HCT116 (cell line): ENCODE results near the gene LSM12. TPM values are rescaled to one million over a fixed set of nuclear protein-coding genes. Genes with fewer than 3 reads are reported as not detected.
A peak's percentile ranks its signal among the peaks of the same experiment; 100 is the strongest.

Source experiments
- ATAC-seq: fragments of 200-7000 bp; cut with Tn5 transposase; 2 replicates; pipeline ENCODE4 v1.9.1; 2020; ENCODE audit warnings: mild to moderate bottlenecking, moderate library complexity
- BruUV-seq: library from RNA; stranded (reverse); fragments of 400-500 nt; replicated peaks from 2 replicates; lab custom pipeline; 2021; lab: Mats Ljungman, UMichigan
- CTCF ChIA-PET: fragments of 300-600 bp; sonication (Branson Sonifier 250); formaldehyde crosslinking; loops from one replicate; lab custom pipeline; 2021; ENCODE audit warnings: antibody characterized with exemption; lab: Charles Lee
- POLR2A ChIA-PET: fragments of 300-600, 350-600 bp; sonication (Branson Sonifier 250); formaldehyde crosslinking; loops from one replicate; lab custom pipeline; 2021; ENCODE audit warnings: antibody characterized with exemption; lab: Charles Lee
- RAD21 ChIA-PET, 2 experiments: fragments of 300-600 bp; sonication (Branson Sonifier 250); formaldehyde crosslinking; loops; one replicate each; lab custom pipeline; 2023; ENCODE audit warnings: low total read pairs in 2 of 2; ENCODE audit not compliant: uncharacterized antibody in 2 of 2, unreplicated experiment in 2 of 2, low non-redundant PET in 1 of 2; lab: Charles Lee
- DNase-seq: peaks from one replicate; pipeline ENCODE4 v3.0.0-alpha.2; 2010; ENCODE audit warnings: low read depth, low spot score
- H2AFZ ChIP-seq: fragments of 200-600 bp; shearing (Covaris generic), sonication (generic); 2 replicates; pipeline ENCODE4 v1.6.1; 2017; ENCODE audit warnings: low read depth, mixed run types, mixed read lengths, antibody characterized with exemption, low read length; ENCODE audit not compliant: poor library complexity, severe bottlenecking
- H3K27ac ChIP-seq: 2 replicates; pipeline ENCODE4 v1.5.1; 2012; ENCODE audit warnings: low read depth, low read length
- H3K27me3 ChIP-seq: fragments of 200-600 bp; sonication (generic); 2 replicates; pipeline ENCODE4 v1.6.1; 2016; ENCODE audit warnings: mixed run types, low read length, mixed read lengths; ENCODE audit not compliant: insufficient read depth
- H3K36me3 ChIP-seq, 2 experiments: fragments of 200-500 bp in 1 of 2; fragments of 200-600 bp in 1 of 2; sonication (Bioruptor generic) in 1 of 2; sonication (generic) in 1 of 2; 2 replicates each; pipeline versions ENCODE4 v1.5.1 to v1.6.1; 2014 to 2016; ENCODE audit warnings: low read length in 2 of 2, inconsistent platforms in 1 of 2, mixed read lengths in 1 of 2, mixed run types in 1 of 2; ENCODE audit not compliant: insufficient read depth in 2 of 2, control insufficient read depth in 1 of 2
- H3K4me1 ChIP-seq, 2 experiments: fragments of 200-600 bp in 1 of 2; sonication (generic) in 1 of 2; 2 replicates each; pipeline versions ENCODE4 v1.5.1 to v1.6.1; 2012 to 2017; ENCODE audit warnings: low read length in 2 of 2, inconsistent platforms in 1 of 2, mild to moderate bottlenecking in 1 of 2, mixed read lengths in 1 of 2, mixed run types in 1 of 2, moderate library complexity in 1 of 2; ENCODE audit not compliant: insufficient read depth in 2 of 2, control insufficient read depth in 1 of 2
- H3K4me2 ChIP-seq: fragments of 200-600 bp; sonication (generic); 2 replicates; pipeline ENCODE4 v1.6.1; 2017; ENCODE audit warnings: mixed run types, low read length, mixed read lengths
- H3K4me3 ChIP-seq, 2 experiments: fragments of 200-600 bp in 1 of 2; sonication (generic) in 1 of 2; replicated peaks in 1 of 2; 2 replicates each; pipeline ENCODE4 v1.5.1; 2011 to 2016; ENCODE audit warnings: low read length in 2 of 2, control low read depth in 1 of 2, low read depth in 1 of 2, mild to moderate bottlenecking in 1 of 2, mixed read lengths in 1 of 2, mixed run types in 1 of 2
- H3K79me2 ChIP-seq: fragments of 200-600 bp; sonication (generic); 2 replicates; pipeline ENCODE4 v1.6.1; 2017; ENCODE audit warnings: mild to moderate bottlenecking, mixed run types, low read length, moderate library complexity, mixed read lengths; ENCODE audit not compliant: insufficient read depth
- H3K9ac ChIP-seq: fragments of 200-600 bp; sonication (generic); 2 replicates; pipeline ENCODE4 v1.6.1; 2016; ENCODE audit warnings: low read length, mixed read lengths
- H3K9me2 ChIP-seq: fragments of 200-600 bp; sonication (generic), shearing (Covaris generic); 2 replicates; pipeline ENCODE4 v1.6.1; 2017; ENCODE audit warnings: mixed run types, mild to moderate bottlenecking, moderate library complexity; ENCODE audit not compliant: insufficient read depth
- H3K9me3 ChIP-seq, 2 experiments: fragments of 200-500 bp in 1 of 2; fragments of 200-600 bp in 1 of 2; sonication (Bioruptor generic) in 1 of 2; sonication (generic) in 1 of 2; 2 replicates each; pipeline ENCODE4 v1.6.1; 2014 to 2017; ENCODE audit warnings: low read length in 2 of 2, mixed read lengths in 2 of 2, inconsistent platforms in 1 of 2, low read depth in 1 of 2, mild to moderate bottlenecking in 1 of 2, mixed run types in 1 of 2, moderate library complexity in 1 of 2; ENCODE audit not compliant: control insufficient read depth in 1 of 2, insufficient read depth in 1 of 2
- H4K20me1 ChIP-seq: fragments of 200-600 bp; sonication (generic), shearing (Covaris generic); 2 replicates; pipeline ENCODE4 v1.6.1; 2017; ENCODE audit warnings: mixed run types, mild to moderate bottlenecking, moderate library complexity; ENCODE audit not compliant: insufficient read depth
- CBX3 ChIP-seq: IDR thresholded peaks from 2 replicates; pipeline ENCODE4 v1.6.1; 2012; ENCODE audit warnings: low read depth
- CEBPB ChIP-seq: IDR thresholded peaks from 2 replicates; pipeline ENCODE4 v1.6.1; 2012; ENCODE audit warnings: low read depth
- EGR1 ChIP-seq: IDR thresholded peaks from 2 replicates; pipeline ENCODE4 v1.6.1; 2012; ENCODE audit warnings: low read depth
- EZH2phosphoT487 ChIP-seq: fragments of 200-600 bp; IDR thresholded peaks from 2 replicates; pipeline ENCODE4 v1.6.1; 2018; ENCODE audit warnings: antibody characterized with exemption, borderline replicate concordance
- FOSL1 ChIP-seq: IDR thresholded peaks from 2 replicates; pipeline ENCODE4 v1.6.1; 2012; ENCODE audit warnings: low read depth
- JUND ChIP-seq: IDR thresholded peaks from 2 replicates; pipeline ENCODE4 v1.6.1; 2012
- POLR2AphosphoS5 ChIP-seq: IDR thresholded peaks from 2 replicates; pipeline ENCODE4 v1.6.1; 2011; ENCODE audit warnings: mild to moderate bottlenecking, low read depth, low read length, moderate library complexity
- RAD21 ChIP-seq: IDR thresholded peaks from 2 replicates; pipeline ENCODE4 v1.6.1; 2012; ENCODE audit warnings: low read depth, mild to moderate bottlenecking
- SIN3A ChIP-seq: IDR thresholded peaks from 2 replicates; pipeline ENCODE4 v1.6.1; 2012; ENCODE audit warnings: low read depth
- SP1 ChIP-seq: IDR thresholded peaks from 2 replicates; pipeline ENCODE4 v1.6.1; 2012; ENCODE audit warnings: low read depth
- SRF ChIP-seq: IDR thresholded peaks from 2 replicates; pipeline ENCODE4 v1.6.1; 2012; ENCODE audit warnings: low read depth
- TCF7L2 ChIP-seq: IDR thresholded peaks from 2 replicates; pipeline ENCODE4 v1.7.0; 2011; ENCODE audit warnings: borderline replicate concordance, inconsistent platforms; ENCODE audit not compliant: insufficient read depth, insufficient read length; ENCODE audit errors: extremely low read depth
- YY1 ChIP-seq: IDR thresholded peaks from 2 replicates; pipeline ENCODE4 v1.6.1; 2011; ENCODE audit warnings: low read length, low read depth, moderate library complexity, mild to moderate bottlenecking; ENCODE audit not compliant: insufficient replicate concordance; ENCODE audit errors: extremely low read depth
- ZFX ChIP-seq: fragments of 450-650 bp; IDR thresholded peaks from 2 replicates; pipeline ENCODE4 v1.6.1; 2017
- ZNF274 ChIP-seq: fragments of 200-500 bp; sonication (Bioruptor generic); IDR thresholded peaks from 2 replicates; pipeline ENCODE4 v1.6.1; 2014; ENCODE audit warnings: mild to moderate bottlenecking, low read depth, low read length, inconsistent platforms
- intact Hi-C: fragments of 100-400 bp; cut with micrococcal nuclease; formaldehyde crosslinking; loops from 2 replicates; pipeline ENCODE4 v1.10.0; 2022
- total RNA-seq: library from RNA; stranded (reverse); gene quantifications from one replicate; pipeline ENCODE4 v1.2.1, GENCODE V29; 2021; ENCODE audit not compliant: unreplicated experiment
- TF ChIP-seq, protein P1 (sequence below): IDR thresholded peaks from 2 replicates; pipeline ENCODE4 v1.6.1; 2012
- TF ChIP-seq, protein P2 (sequence below): IDR thresholded peaks from 2 replicates; pipeline ENCODE4 v1.6.1; 2012

LSM12 gene
- total RNA-seq, 1 experiment from 2014 or later, result 99.6 TPM

DNA sequence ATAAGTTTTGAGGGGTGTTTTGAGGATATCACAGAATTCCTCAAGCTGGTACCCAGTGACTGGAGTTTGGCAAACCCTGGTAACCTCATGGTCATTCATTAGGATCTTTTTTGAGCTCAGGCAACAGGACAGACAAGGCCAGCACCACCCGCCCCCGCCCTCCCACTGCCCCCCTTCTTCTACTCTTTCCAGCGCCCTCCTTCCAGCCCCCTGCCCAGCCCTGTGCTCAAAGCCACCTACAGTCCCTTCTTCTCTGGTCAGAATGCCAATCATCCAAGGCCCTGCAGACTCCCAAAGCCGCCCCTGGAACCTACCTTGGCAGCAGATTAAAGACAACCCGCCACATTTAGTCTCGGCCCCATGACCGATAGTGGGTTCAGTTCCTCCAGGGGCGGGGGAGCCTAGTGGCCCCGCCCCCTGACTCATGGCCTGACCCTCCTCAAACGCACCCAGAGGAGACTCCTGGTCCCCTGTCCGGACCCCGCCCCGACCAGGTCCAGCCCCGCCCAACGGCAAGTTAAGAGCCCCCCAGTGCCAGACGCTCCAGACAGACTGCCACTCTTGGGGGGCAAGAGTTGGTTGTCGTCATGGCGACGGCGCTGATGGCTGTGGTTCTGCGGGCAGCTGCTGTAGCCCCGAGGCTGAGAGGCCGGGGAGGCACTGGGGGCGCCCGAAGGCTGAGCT lies 62.3 kb downstream of the LSM12 start, which contains the start of gene NAGS:
TSS of gene NAGS (plus strand) at position 546 of the 684 bp plus-strand sequence. CDS start at position 588, 42 bp downstream.
- H3K9ac ChIP-seq, result peak within 1 kb of the TSS; percentile 86
- ATAC-seq (peak; percentile 43), DNase-seq (no peak)
- no peaks in the 10 kb centered on the region for H3K9me3 ChIP-seq
- peaks cover 10 to 20% of the 10 kb centered on the region in 2 experiments; a peak in 3 of 4 replicates for H3K36me3 ChIP-seq
- H3K79me2 ChIP-seq, result peaks cover 32% of the 10 kb centered on the region; the same call in 1 of the 2 replicates
- no peaks in the 10 kb centered on the region for H3K9me2 ChIP-seq
- no TSS peak for BruUV-seq
- CTCF ChIA-PET, result interaction anchor here (3.8 kb wide), 1 partner anchor 61 kb away, joined by 19 read pairs; no protein-coding TSS in a partner anchor
- TF ChIP-seq, protein P1, sequence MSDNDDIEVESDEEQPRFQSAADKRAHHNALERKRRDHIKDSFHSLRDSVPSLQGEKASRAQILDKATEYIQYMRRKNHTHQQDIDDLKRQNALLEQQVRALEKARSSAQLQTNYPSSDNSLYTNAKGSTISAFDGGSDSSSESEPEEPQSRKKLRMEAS, result no peak
- TF ChIP-seq POLR2AphosphoS5 (peak; percentile 66; the same call in 1 of the 2 replicates), ZFX (no peak), SRF (no peak), RAD21 (no peak), JUND (no peak), CEBPB (no peak), TCF7L2 (peak; percentile 90), SP1 (peak; percentile 38), FOSL1 (no peak), ZNF274 (no peak), EGR1 (peak; percentile 57; the same call in 1 of the 2 replicates), CBX3 (no peak), SIN3A (no peak), EZH2phosphoT487 (no peak), YY1 (no peak)
- TF ChIP-seq, protein P2, sequence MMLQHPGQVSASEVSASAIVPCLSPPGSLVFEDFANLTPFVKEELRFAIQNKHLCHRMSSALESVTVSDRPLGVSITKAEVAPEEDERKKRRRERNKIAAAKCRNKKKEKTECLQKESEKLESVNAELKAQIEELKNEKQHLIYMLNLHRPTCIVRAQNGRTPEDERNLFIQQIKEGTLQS, result no peak
- H3K4me1 ChIP-seq, result peaks cover 24 to 65% of the 10 kb centered on the region in 2 experiments
- no peaks in the 10 kb centered on the region for H4K20me1 ChIP-seq
- H3K27ac ChIP-seq, result peak within 1 kb of the TSS; percentile 83
- intact Hi-C loops, result no loop called here
- H3K27me3 ChIP-seq, result no peaks in the 10 kb centered on the region
- H3K4me3 ChIP-seq, result peak within 1 kb of the TSS; percentile 87 to 92
- H3K4me2 ChIP-seq, result peak within 1 kb of the TSS; percentile 99
- H2AFZ ChIP-seq, result no peak within 1 kb of the TSS
- RAD21 ChIA-PET, result no interaction called here
- POLR2A ChIA-PET, result no interaction called here
